H1 (cell line): ENCODE results near the gene MED6. TPM values are rescaled to one million over a fixed set of nuclear protein-coding genes. Genes with fewer than 3 reads are reported as not detected.

ENCODE experiments used
- CTCF ChIA-PET: fragments of 300-600 bp; sonication (Branson Sonifier 250); formaldehyde crosslinking; loops from one replicate; lab custom pipeline; 2021; ENCODE audit not compliant: partially characterized antibody; lab: Charles Lee
- POLR2A ChIA-PET: fragments of 300-600 bp; sonication (Branson Sonifier 250); formaldehyde crosslinking; loops from one replicate; lab custom pipeline; 2021; ENCODE audit warnings: inconsistent platforms; ENCODE audit not compliant: partially characterized antibody; lab: Charles Lee
- DNase-seq, 2 experiments: peaks; one replicate each; pipeline versions ENCODE4 v3.0.0 to v3.0.0-alpha.2; 2010 to 2022; ENCODE audit warnings: low spot score in 2 of 2, low read depth in 1 of 2, mixed read lengths in 1 of 2
- FAIRE-seq: peaks from 2 replicates; lab custom pipeline; 2011; peaks lifted over from hg19 to GRCh38; lab: Jason Lieb, UNC
- H2AFZ ChIP-seq: 2 replicates; pipeline ENCODE4 v1.8.1; 2012; ENCODE audit warnings: low read length, inconsistent platforms
- H2AK5ac ChIP-seq: 2 replicates; pipeline ENCODE4 v1.6.1; 2013; ENCODE audit warnings: low read depth, low read length
- H2BK120ac ChIP-seq: replicated peaks from 2 replicates; pipeline ENCODE3; 2013; ENCODE audit warnings: low read depth, low read length, inconsistent platforms
- H2BK12ac ChIP-seq: 2 replicates; pipeline ENCODE4 v1.6.1; 2013; ENCODE audit warnings: low read depth, low read length
- H2BK15ac ChIP-seq: 2 replicates; pipeline ENCODE4 v1.6.1; 2013; ENCODE audit warnings: low read length
- H2BK20ac ChIP-seq: 2 replicates; pipeline ENCODE4 v1.6.1; 2013; ENCODE audit warnings: low read length
- H2BK5ac ChIP-seq: 2 replicates; pipeline ENCODE4 v1.6.1; 2013; ENCODE audit warnings: low read depth, low read length
- H3K14ac ChIP-seq: 2 replicates; pipeline ENCODE4 v1.6.1; 2013; ENCODE audit warnings: inconsistent platforms; ENCODE audit not compliant: insufficient read length
- H3K18ac ChIP-seq: 2 replicates; pipeline ENCODE4 v1.6.1; 2013; ENCODE audit warnings: low read length; ENCODE audit errors: extremely low read depth
- H3K23ac ChIP-seq: 2 replicates; pipeline ENCODE4 v1.6.1; 2013; ENCODE audit warnings: inconsistent platforms; ENCODE audit not compliant: insufficient read length
- H3K23me2 ChIP-seq: 2 replicates; pipeline ENCODE4 v1.6.1; 2013; ENCODE audit warnings: low read depth, low read length
- H3K27ac ChIP-seq: 2 replicates; pipeline ENCODE4 v1.6.1; 2011; ENCODE audit warnings: low read depth, low read length, inconsistent platforms
- H3K27me3 ChIP-seq, 4 experiments: replicated peaks in 1 of 4; 1 replicate in 1 of 4; 2 replicates in 3 of 4; pipeline versions ENCODE4 v1.6.1 to v1.8.1; 2011 to 2013; ENCODE audit warnings: low read length in 3 of 4, mild to moderate bottlenecking in 3 of 4, inconsistent platforms in 2 of 4, mixed read lengths in 2 of 4, moderate library complexity in 1 of 4; ENCODE audit not compliant: control insufficient read depth in 3 of 4, insufficient read depth in 3 of 4; ENCODE audit errors: extremely low read depth in 1 of 4
- H3K36me3 ChIP-seq, 4 experiments: 2 replicates each; pipeline versions ENCODE4 v1.6.1 to v1.8.1; 2011 to 2013; ENCODE audit warnings: mild to moderate bottlenecking in 4 of 4, low read length in 3 of 4, moderate library complexity in 2 of 4, control low read depth in 1 of 4, inconsistent platforms in 1 of 4; ENCODE audit not compliant: insufficient read depth in 4 of 4, control insufficient read depth in 2 of 4
- H3K4ac ChIP-seq: replicated peaks from 2 replicates; pipeline ENCODE3; 2013; ENCODE audit warnings: low read length, low read depth, mixed read lengths, inconsistent platforms; ENCODE audit not compliant: insufficient read length
- H3K4me1 ChIP-seq, 4 experiments: replicated peaks in 1 of 4; 1 replicate in 1 of 4; 2 replicates in 3 of 4; pipeline versions ENCODE4 v1.6.1 to v1.8.1; 2011 to 2013; ENCODE audit warnings: low read length in 3 of 4, inconsistent platforms in 2 of 4, mixed read lengths in 1 of 4; ENCODE audit not compliant: insufficient read depth in 4 of 4, control insufficient read depth in 3 of 4
- H3K4me2 ChIP-seq, 2 experiments: 2 replicates each; pipeline versions ENCODE4 v1.6.1 to v1.8.1; 2011 to 2013; ENCODE audit warnings: low read depth in 2 of 2, low read length in 2 of 2, control low read depth in 1 of 2, inconsistent platforms in 1 of 2, mild to moderate bottlenecking in 1 of 2; ENCODE audit not compliant: insufficient read depth in 1 of 2
- H3K4me3 ChIP-seq, 4 experiments: fragments of 200-600, 300-600 bp in 1 of 4; sonication (generic), shearing (Covaris generic), sonication (Bioruptor Twin) in 1 of 4; 2 replicates each; pipeline versions ENCODE4 v1.5.1 to v1.8.1; 2011 to 2016; ENCODE audit warnings: low read length in 4 of 4, low read depth in 3 of 4, control low read depth in 2 of 4, inconsistent platforms in 2 of 4, mild to moderate bottlenecking in 2 of 4, mixed read lengths in 1 of 4, moderate library complexity in 1 of 4; ENCODE audit not compliant: insufficient read depth in 2 of 4; ENCODE audit errors: extremely low read depth in 1 of 4
- H3K56ac ChIP-seq: replicated peaks from 2 replicates; pipeline ENCODE3; 2013; ENCODE audit warnings: low read depth, mild to moderate bottlenecking, mixed read lengths, low read length, inconsistent platforms; ENCODE audit not compliant: insufficient read length
- H3K79me1 ChIP-seq: 2 replicates; pipeline ENCODE4 v1.6.1; 2013; ENCODE audit warnings: low read depth, low read length, control low read depth
- H3K79me2 ChIP-seq, 2 experiments: 2 replicates each; pipeline versions ENCODE4 v1.6.1 to v1.8.1; 2012 to 2013; ENCODE audit warnings: low read length in 2 of 2, mild to moderate bottlenecking in 2 of 2, inconsistent platforms in 1 of 2; ENCODE audit not compliant: insufficient read depth in 2 of 2, control insufficient read depth in 1 of 2
- H3K9ac ChIP-seq, 4 experiments: replicated peaks in 1 of 4; 1 replicate in 1 of 4; 2 replicates in 3 of 4; pipeline versions ENCODE4 v1.6.1 to v1.8.1; 2011 to 2013; ENCODE audit warnings: low read depth in 3 of 4, low read length in 3 of 4, control low read depth in 2 of 4, mild to moderate bottlenecking in 2 of 4, moderate library complexity in 2 of 4, inconsistent platforms in 1 of 4; ENCODE audit errors: extremely low read depth in 1 of 4
- H3K9me3 ChIP-seq, 2 experiments: 2 replicates each; pipeline versions ENCODE4 v1.6.1 to v1.8.1; 2012 to 2013; ENCODE audit warnings: mild to moderate bottlenecking in 2 of 2, moderate library complexity in 2 of 2, control low read depth in 1 of 2, inconsistent platforms in 1 of 2, low read depth in 1 of 2, low read length in 1 of 2, mixed read lengths in 1 of 2; ENCODE audit not compliant: insufficient read depth in 2 of 2
- H4K20me1 ChIP-seq, 2 experiments: replicated peaks in 1 of 2; 2 replicates each; pipeline versions ENCODE3 to v1.8.1; 2011 to 2013; ENCODE audit warnings: inconsistent platforms in 2 of 2, low read length in 2 of 2, mild to moderate bottlenecking in 1 of 2; ENCODE audit not compliant: insufficient read depth in 2 of 2, control insufficient read depth in 1 of 2
- H4K5ac ChIP-seq: 2 replicates; pipeline ENCODE4 v1.6.1; 2013; ENCODE audit warnings: low read length, low read depth, mixed read lengths, inconsistent platforms; ENCODE audit not compliant: insufficient read length
- H4K8ac ChIP-seq: 2 replicates; pipeline ENCODE4 v1.8.0; 2013; ENCODE audit warnings: mild to moderate bottlenecking, moderate library complexity, low read length, inconsistent platforms; ENCODE audit not compliant: insufficient read depth; ENCODE audit errors: extremely low read depth
- H4K91ac ChIP-seq: replicated peaks from 2 replicates; pipeline ENCODE3; 2013; ENCODE audit warnings: low read length, mixed read lengths, inconsistent platforms; ENCODE audit not compliant: insufficient read length
- ASH2L ChIP-seq: fragments of 200-600, 300-600 bp; sonication (generic); IDR thresholded peaks from one replicate; pipeline ENCODE4 v1.7.1; 2017; ENCODE audit warnings: low read length
- CHD1 ChIP-seq: IDR thresholded peaks from 2 replicates; pipeline ENCODE4 v1.6.1; 2012; ENCODE audit warnings: low read depth, low read length, improper control_type of control experiment
- CREB1 ChIP-seq: IDR thresholded peaks from 2 replicates; pipeline ENCODE4 v1.6.1; 2012; ENCODE audit warnings: inconsistent platforms
- EP300 ChIP-seq, 2 experiments: IDR thresholded peaks; 1 replicate in 1 of 2; 2 replicates in 1 of 2; pipeline ENCODE4 v1.6.1; 2011 to 2012; ENCODE audit warnings: low read depth in 2 of 2, low read length in 2 of 2, mild to moderate bottlenecking in 2 of 2, borderline replicate concordance in 1 of 2, inconsistent platforms in 1 of 2, moderate library complexity in 1 of 2
- JUN ChIP-seq: IDR thresholded peaks from 2 replicates; pipeline ENCODE4 v1.6.1; 2011; ENCODE audit warnings: low read depth, mild to moderate bottlenecking, improper control_type of control experiment, low read length
- NANOG ChIP-seq: IDR thresholded peaks from 2 replicates; pipeline ENCODE4 v1.6.1; 2011; ENCODE audit warnings: low read length, low read depth, mild to moderate bottlenecking, inconsistent platforms; ENCODE audit not compliant: insufficient read depth, poor library complexity, severe bottlenecking
- POLR2AphosphoS5 ChIP-seq: IDR thresholded peaks from 2 replicates; pipeline ENCODE4 v1.6.1; 2011; ENCODE audit warnings: low read depth, low read length
- RAD21 ChIP-seq, 2 experiments: IDR thresholded peaks in 1 of 2; conservative IDR thresholded peaks in 1 of 2; 2 replicates each; pipeline ENCODE4 v1.6.1; 2011; ENCODE audit warnings: low read depth in 2 of 2, low read length in 2 of 2, improper control_type of control experiment in 1 of 2, inconsistent platforms in 1 of 2, mild to moderate bottlenecking in 1 of 2, moderate library complexity in 1 of 2
- RBBP5 ChIP-seq: IDR thresholded peaks from 2 replicates; pipeline ENCODE4 v1.7.1; 2012; ENCODE audit warnings: low read depth, mild to moderate bottlenecking, inconsistent platforms, low read length, moderate library complexity, borderline replicate concordance
- SIN3A ChIP-seq, 2 experiments: IDR thresholded peaks in 1 of 2; conservative IDR thresholded peaks in 1 of 2; 2 replicates each; pipeline ENCODE4 v1.6.1; 2011 to 2012; ENCODE audit warnings: low read length in 2 of 2, improper control_type of control experiment in 1 of 2, low read depth in 1 of 2, mild to moderate bottlenecking in 1 of 2
- SIX5 ChIP-seq: IDR thresholded peaks from 2 replicates; pipeline ENCODE4 v1.6.1; 2011; ENCODE audit warnings: mild to moderate bottlenecking, low read depth, low read length
- SP4 ChIP-seq: IDR thresholded peaks from 2 replicates; pipeline ENCODE4 v1.6.1; 2012; ENCODE audit warnings: low read length, inconsistent platforms
- TAF7 ChIP-seq: optimal IDR thresholded peaks from 2 replicates; pipeline ENCODE3; 2011; ENCODE audit warnings: low read depth, mild to moderate bottlenecking, inconsistent platforms, low read length, moderate library complexity, borderline replicate concordance
- YY1 ChIP-seq: IDR thresholded peaks from 2 replicates; pipeline ENCODE4 v1.6.1; 2011; ENCODE audit warnings: low read depth, mild to moderate bottlenecking, low read length
- WGBS, 2 experiments: shearing (Covaris generic) in 1 of 2; methylation state at CpG; one replicate each; pipeline versions ENCODE4 v1.1.6 to v1.1.7; 2013 to 2015; ENCODE audit warnings: low lambda C conversion rate in 2 of 2, mixed read lengths in 2 of 2, inconsistent platforms in 1 of 2, low coverage in 1 of 2, missing lambda C conversion rate in 1 of 2; ENCODE audit not compliant: insufficient replicate concordance in 2 of 2, insufficient coverage in 1 of 2, insufficient read length in 1 of 2; ENCODE audit errors: extremely low coverage in 1 of 2, missing lambda C conversion rate in 1 of 2; 5-methylcytosine and 5-hydroxymethylcytosine counted together
- polyA plus RNA-seq, 7 experiments: library from polyadenylated mRNA; depleted of rRNA in 3 of 7; stranded (reverse) in 5 of 7; unstranded in 2 of 7; fragments of >200 nt in 5 of 7; fragments of 200-250 nt in 2 of 7; gene quantifications; 1 replicate in 5 of 7; 2 replicates in 1 of 7; 4 replicates in 1 of 7; pipeline versions ENCODE4 v1.2.1 to v1.2.3, GENCODE V29; 2011 to 2013; ENCODE audit warnings: missing spikeins in 2 of 7, mixed read lengths in 2 of 7
- total RNA-seq: library from RNA; stranded (reverse); fragmentation: NEBNext Ultra II Directional; extraction: Animal tissue kit (Norgen Biotek cat#: 25700); gene quantifications from 2 replicates; pipeline ENCODE4 v1.2.1, GENCODE V29; 2021

Gene MED6
- total and polyA plus RNA-seq, 2 of the 8 experiments (the other 6 are each of a cell fraction or from before 2014, with no cell fraction given), result 33.1 to 39.7 TPM

- H3K56ac ChIP-seq, result no peak overlapping the region
- no peak overlapping the region for H3K27ac ChIP-seq
- H2AK5ac ChIP-seq, result no peak overlapping the region
- no peaks in the 10 kb centered on the region for H3K23me2 ChIP-seq
- H3K27me3 ChIP-seq, result no peaks in the 10 kb centered on the region
- no peaks in the 10 kb centered on the region for H3K79me1 ChIP-seq
- peaks cover 0 to under 1% of the 10 kb centered on the region in 2 experiments for H4K20me1 ChIP-seq
- no peak overlapping the region for H3K14ac ChIP-seq
- no peak overlapping the region for H4K91ac ChIP-seq
- H3K4me3 ChIP-seq, result no peak overlapping the region
- H3K23ac ChIP-seq, result no peak overlapping the region
- no peak overlapping the region for H2AFZ ChIP-seq
- no peak overlapping the region for H2BK12ac ChIP-seq
- H2BK15ac ChIP-seq, result no peak overlapping the region
- FAIRE-seq, result no peak
- ChIA-PET CTCF (no interaction called here), POLR2A (no interaction called here)
- no peaks in the 10 kb centered on the region for H3K36me3 ChIP-seq
- no peak overlapping the region for H4K8ac ChIP-seq
- no peak overlapping the region for H3K18ac ChIP-seq
- no peaks in the 10 kb centered on the region for H3K9me3 ChIP-seq
- H3K4me2 ChIP-seq, result no peak overlapping the region
- H3K79me2 ChIP-seq, result 0 out of 4 replicates have a peak, but pooled peaks cover 0 to 13% of the 10 kb centered on the region in 2 experiments
- DNase-seq, result no peak
- no peaks in the 10 kb centered on the region; a peak in 1 of 7 replicates for H3K4me1 ChIP-seq
- no peak overlapping the region for H3K4ac ChIP-seq
- no peak overlapping the region for H2BK5ac ChIP-seq
- 80% methylated on average over 1 of the region's 1 CpG; no CpG with 5 or more reads in 1 of the 2 experiments for WGBS, 2 experiments
- H2BK120ac ChIP-seq, result no peak overlapping the region
- TF ChIP-seq ASH2L, result no peak
- no peak for TF ChIP-seq SIX5
- no peak for TF ChIP-seq YY1
- TF ChIP-seq RAD21 (IDR thresholded peaks at IDR 0.05 in 1 of 2, conservative IDR thresholded peaks at IDR 0.05 in 1 of 2; ENCODE audit: low read depth in 2 of 2, low read length in 2 of 2), result no peak
- TF ChIP-seq EP300 (IDR thresholded peaks at IDR 0.05; ENCODE audit: borderline replicate concordance in 1 of 2, low read depth in 2 of 2, low read length in 2 of 2), result no peak
- TF ChIP-seq CHD1, result no peak
- no peak for TF ChIP-seq SIN3A (conservative IDR thresholded peaks at IDR 0.05 in 1 of 2, IDR thresholded peaks at IDR 0.05 in 1 of 2; ENCODE audit: low read depth in 1 of 2, low read length in 2 of 2)
- TF ChIP-seq TAF7, result no peak
- TF ChIP-seq POLR2AphosphoS5, result no peak
- TF ChIP-seq JUN, result no peak
- no peak for TF ChIP-seq CREB1
- TF ChIP-seq SP4, result no peak
- no peak for TF ChIP-seq RBBP5
- TF ChIP-seq NANOG, result no peak
- no peak overlapping the region for H4K5ac ChIP-seq
- H2BK20ac ChIP-seq, result no peak overlapping the region
- no peak overlapping the region for H3K9ac ChIP-seq
Observed at GRCh38 chr14:70573050-70573449, 27.4 kb downstream of the MED6 start.
